PC-3 (cell line): Measurements from ENCODE around the gene THBS2. TPM values are rescaled to one million over a fixed set of nuclear protein-coding genes. Genes with fewer than 3 reads are reported as not detected.

Source experiments
- ATAC-seq: fragments of 200-7000 bp; cut with Tn5 transposase; 2 replicates; pipeline ENCODE4 v1.9.1; 2020; ENCODE audit warnings: mild to moderate bottlenecking, moderate library complexity
- BruUV-seq: library from RNA; stranded (reverse); fragments of 400-500 nt; replicated peaks from 2 replicates; lab custom pipeline; 2021; lab: Mats Ljungman, UMichigan
- CTCF ChIA-PET: fragments of 300-600 bp; sonication (Branson Sonifier 250); formaldehyde crosslinking; loops from one replicate; lab custom pipeline; 2022; ENCODE audit warnings: antibody characterized with exemption; lab: Charles Lee
- POLR2A ChIA-PET: fragments of 300-600 bp; sonication (Branson Sonifier 250); formaldehyde crosslinking; loops from one replicate; lab custom pipeline; 2022; ENCODE audit warnings: antibody characterized with exemption; ENCODE audit not compliant: unreplicated experiment; lab: Charles Lee
- DNase-seq: peaks from one replicate; pipeline ENCODE4 v3.0.0-alpha.2; 2015
- H2AFZ ChIP-seq: fragments of 300-600 bp; sonication (generic); 2 replicates; pipeline ENCODE4 v1.6.0; 2016; ENCODE audit warnings: antibody characterized with exemption, low read length
- H3F3A ChIP-seq: fragments of 300-600 bp; sonication (generic); one replicate; pipeline ENCODE4 v1.6.0; 2017; ENCODE audit warnings: antibody characterized with exemption, low read length, control low read depth, mild to moderate bottlenecking; ENCODE audit not compliant: unreplicated experiment
- H3K27ac ChIP-seq: fragments of 300-600 bp; sonication (generic); 2 replicates; pipeline ENCODE4 v1.5.1; 2016; ENCODE audit warnings: mild to moderate bottlenecking, low read length
- H3K27me3 ChIP-seq: fragments of 300-600 bp; sonication (generic); 2 replicates; pipeline ENCODE4 v1.6.1; 2016; ENCODE audit warnings: low read length, mixed read lengths
- H3K36me3 ChIP-seq: fragments of 300-600 bp; sonication (generic); 2 replicates; pipeline ENCODE4 v1.6.1; 2016; ENCODE audit warnings: low read depth, mixed run types, low read length, mixed read lengths
- H3K4me1 ChIP-seq: fragments of 300-600 bp; sonication (generic); 2 replicates; pipeline ENCODE4 v1.5.1; 2016; ENCODE audit warnings: low read length; ENCODE audit not compliant: insufficient read depth
- H3K4me2 ChIP-seq: fragments of 300-600 bp; sonication (generic); 2 replicates; pipeline ENCODE4 v1.6.0; 2016; ENCODE audit warnings: low read length
- H3K4me3 ChIP-seq: fragments of 300-600 bp; sonication (generic); 2 replicates; pipeline ENCODE4 v1.5.1; 2016; ENCODE audit warnings: mild to moderate bottlenecking, low read length, mixed read lengths
- H3K79me2 ChIP-seq: fragments of 300-600 bp; sonication (generic); 2 replicates; pipeline ENCODE4 v1.6.1; 2017; ENCODE audit warnings: low read length, mixed read lengths
- H3K9ac ChIP-seq: fragments of 300-600 bp; sonication (generic); 2 replicates; pipeline ENCODE4 v1.6.0; 2016; ENCODE audit warnings: mild to moderate bottlenecking, low read length
- H3K9me2 ChIP-seq: fragments of 300-600 bp; sonication (generic); replicated peaks from 2 replicates; pipeline ENCODE4 v1.6.1; 2016; ENCODE audit warnings: mixed run types, low read length, mixed read lengths
- H3K9me3 ChIP-seq: fragments of 300-600 bp; sonication (generic); 2 replicates; pipeline ENCODE4 v1.6.1; 2016; ENCODE audit warnings: low read length, mixed read lengths
- H4K20me1 ChIP-seq: fragments of 300-600 bp; sonication (generic); 2 replicates; pipeline ENCODE4 v1.6.1; 2016; ENCODE audit warnings: low read length, mixed read lengths
- CTCF ChIP-seq: fragments of 300-600 bp; sonication (generic); conservative IDR thresholded peaks from 2 replicates; pipeline ENCODE4 v1.5.1; 2017; ENCODE audit warnings: antibody characterized with exemption, low read depth, mild to moderate bottlenecking, low read length
- EZH2 ChIP-seq: fragments of 300-600 bp; sonication (generic); IDR thresholded peaks from one replicate; pipeline ENCODE4 v1.6.1; 2017; ENCODE audit warnings: antibody characterized with exemption, mild to moderate bottlenecking, low read length; ENCODE audit not compliant: unreplicated experiment
- EZH2phosphoT487 ChIP-seq: fragments of 300-600 bp; sonication (generic); IDR thresholded peaks from 2 replicates; pipeline ENCODE4 v1.6.1; 2018; ENCODE audit warnings: mild to moderate bottlenecking, antibody characterized with exemption, low read length, borderline replicate concordance
- intact Hi-C: fragments of 100-400 bp; cut with micrococcal nuclease; formaldehyde crosslinking; loops from 2 replicates; pipeline ENCODE4 v1.9.0; 2023
- total RNA-seq: library from RNA; depleted of rRNA; stranded (reverse); fragments of >200 nt; gene quantifications from 2 replicates; pipeline ENCODE4 v1.2.3, GENCODE V29; 2014

Gene THBS2
- total RNA-seq, 1 experiment from 2014 or later = not detected

GRCh38 chr6:169266746-169267591 is 13.3 kb upstream of the THBS2 start:
- Histone ChIP-seq H3K79me2 (no peaks in the 10 kb centered on the region), H3K36me3 (no peaks in the 10 kb centered on the region), H3K27me3 (no peaks in the 10 kb centered on the region), H3K9me3 (no peaks in the 10 kb centered on the region), H2AFZ (no peak overlapping the region), H3K4me2 (no peak overlapping the region), H4K20me1 (no peaks in the 10 kb centered on the region), H3K9me2 (no peaks in the 10 kb centered on the region), H3K4me1 (no peaks in the 10 kb centered on the region), H3F3A (no peaks in the 10 kb centered on the region), H3K27ac (no peak overlapping the region), H3K4me3 (no peak overlapping the region), H3K9ac (no peak overlapping the region)
- ChIA-PET CTCF (no interaction called here), POLR2A (no interaction called here)
- intact Hi-C loops = no loop called here
- DNase-seq (peak; percentile 24), ATAC-seq (no peak)
- TF ChIP-seq EZH2phosphoT487 (no peak), CTCF (no peak), EZH2 (no peak)
- no TSS peak for BruUV-seq

GRCh38 chr6:169266261-169266660 is 12.6 kb upstream of the THBS2 start:
- BruUV-seq = no TSS peak
- Histone ChIP-seq H3K9me2 (no peaks in the 10 kb centered on the region), H3K36me3 (no peaks in the 10 kb centered on the region), H3F3A (no peaks in the 10 kb centered on the region), H3K4me2 (no peak overlapping the region), H4K20me1 (no peaks in the 10 kb centered on the region), H3K79me2 (no peaks in the 10 kb centered on the region), H3K9me3 (no peaks in the 10 kb centered on the region), H3K27ac (no peak overlapping the region), H3K4me1 (no peaks in the 10 kb centered on the region), H3K9ac (no peak overlapping the region), H3K4me3 (no peak overlapping the region), H3K27me3 (no peaks in the 10 kb centered on the region), H2AFZ (no peak overlapping the region)
- intact Hi-C loops = no loop called here
- ATAC-seq (no peak), DNase-seq (no peak)
- TF ChIP-seq EZH2phosphoT487 = no peak
- TF ChIP-seq EZH2 = no peak
- no peak for TF ChIP-seq CTCF
- POLR2A ChIA-PET = no interaction called here
- CTCF ChIA-PET = no interaction called here

- H3K36me3 ChIP-seq = no peaks in the 10 kb centered on the region
- no peaks in the 10 kb centered on the region for H3K9me2 ChIP-seq
- H3K4me3 ChIP-seq = no peak overlapping the region
- H3F3A ChIP-seq = no peaks in the 10 kb centered on the region
- POLR2A ChIA-PET = no interaction called here
- no peak for TF ChIP-seq EZH2phosphoT487
- TF ChIP-seq EZH2 = no peak
- no peak for TF ChIP-seq CTCF
- H4K20me1 ChIP-seq = no peaks in the 10 kb centered on the region
- no peak for ATAC-seq
- CTCF ChIA-PET = no interaction called here
- H3K79me2 ChIP-seq = no peaks in the 10 kb centered on the region
- H3K4me2 ChIP-seq = no peak overlapping the region
- intact Hi-C loops = no loop called here
- no peaks in the 10 kb centered on the region for H3K9me3 ChIP-seq
- no peak overlapping the region for H3K27ac ChIP-seq
- no peak for DNase-seq
- no peaks in the 10 kb centered on the region for H3K4me1 ChIP-seq
- H3K9ac ChIP-seq = no peak overlapping the region
- H3K27me3 ChIP-seq = no peaks in the 10 kb centered on the region
- no peak overlapping the region for H2AFZ ChIP-seq
- no TSS peak for BruUV-seq
Measured at GRCh38 chr6:169265486-169266131, 12.0 kb upstream of the THBS2 start.
